ENCODE data around the gene DDAH1.

- TF ChIP-seq REST (IDR thresholded peaks at IDR 0.05) (no peak), EP300 (IDR thresholded peaks at IDR 0.05) (no peak), ATOH8 (CRISPR knock-in tag; IDR thresholded peaks at IDR 0.05; ENCODE audit: low read depth) (no peak), POLR2A (IDR thresholded peaks at IDR 0.05; ENCODE audit: low read length) (no peak), JUN (IDR thresholded peaks at IDR 0.05) (no peak), HDAC2 (IDR thresholded peaks at IDR 0.05) (no peak), RCOR1 (IDR thresholded peaks at IDR 0.05; ENCODE audit: low read depth, low read length) (no peak)
These were observed 99.1 kb downstream of the DDAH1 start for GRCh38 chr1:85365851-85366250.
